Epithelial cell of esophagus (primary cell): ENCODE results near the gene ATP1A1.
A peak's percentile ranks its signal among the peaks of the same experiment; 100 is the strongest.

Source experiments
- DNase-seq: peaks from one replicate; pipeline ENCODE4 v3.0.0; 2010; ENCODE audit warnings: low read depth
- H3K4me3 ChIP-seq: 2 replicates; pipeline ENCODE4 v1.5.1; 2011; ENCODE audit warnings: mild to moderate bottlenecking, low read length, control low read depth
- CTCF ChIP-seq: IDR thresholded peaks from 2 replicates; pipeline ENCODE4 v1.5.1; 2011; ENCODE audit warnings: low read depth, mild to moderate bottlenecking, low read length, control low read depth, inconsistent platforms; ENCODE audit not compliant: insufficient read depth; ENCODE audit errors: missing control alignments

Gene ATP1A1

GRCh38 chr1:116370181-116370580, 2.9 kb upstream of the ATP1A1 start:
- DNase-seq = no peak
- H3K4me3 ChIP-seq = no peak overlapping the region
- TF ChIP-seq CTCF = no peak

GRCh38 chr1:116371752-116372151, 1.3 kb upstream of the ATP1A1 start:
- no peak overlapping the region for H3K4me3 ChIP-seq
- no peak for DNase-seq
- TF ChIP-seq CTCF = no peak

- no peak for DNase-seq
- no peak for TF ChIP-seq CTCF
- peak overlapping the region; percentile 85 for H3K4me3 ChIP-seq
Measured at GRCh38 chr1:116372191-116372590, 853 bp upstream of the ATP1A1 start.

GRCh38 chr1:116373431-116374352, 648 bp downstream of the ATP1A1 start:
- DNase-seq = peak; percentile 67
- peak overlapping the region; percentile 85 for H3K4me3 ChIP-seq
- no peak for TF ChIP-seq CTCF

GRCh38 chr1:116374353-116375147, 1.5 kb downstream of the ATP1A1 start:
- peak overlapping the region; percentile 85 for H3K4me3 ChIP-seq
- DNase-seq = peak; percentile 30
- TF ChIP-seq CTCF = no peak

GRCh38 chr1:116375148-116375886, 2.3 kb downstream of the ATP1A1 start:
- no peak for TF ChIP-seq CTCF
- peak; percentile 59 for DNase-seq
- H3K4me3 ChIP-seq = peak overlapping the region; percentile 85
